Right lung (tissue), 5 donors: ENCODE data around the gene HINT1. TPM values are rescaled to one million over a fixed set of nuclear protein-coding genes. Genes with fewer than 3 reads are reported as not detected.
A peak's percentile ranks its signal among the peaks of the same experiment; 100 is the strongest.
"Not testable (repeated sequence)": the region's sequence is repeated elsewhere in the genome, so short reads cannot be mapped to it uniquely, and the experiment has no call there.

Experiments used
- DNase-seq, 2 donors: peaks; one replicate each; pipeline ENCODE4 v3.0.0-alpha.2; 2013
- polyA plus RNA-seq, 5 donors: library from polyadenylated mRNA; unstranded; fragments of 120-200 nt; gene quantifications; one replicate each; pipeline versions ENCODE4 v1.2.1 to v1.2.3, GENCODE V29; 2013; ENCODE audit warnings: inconsistent platforms in 1 of 5, low replicate concordance in 1 of 5; ENCODE audit not compliant: insufficient read length in 5 of 5, insufficient read depth in 1 of 5

Gene HINT1
- polyA plus RNA-seq, 5 donors: 255 to 322 (median 299) TPM

DNA sequence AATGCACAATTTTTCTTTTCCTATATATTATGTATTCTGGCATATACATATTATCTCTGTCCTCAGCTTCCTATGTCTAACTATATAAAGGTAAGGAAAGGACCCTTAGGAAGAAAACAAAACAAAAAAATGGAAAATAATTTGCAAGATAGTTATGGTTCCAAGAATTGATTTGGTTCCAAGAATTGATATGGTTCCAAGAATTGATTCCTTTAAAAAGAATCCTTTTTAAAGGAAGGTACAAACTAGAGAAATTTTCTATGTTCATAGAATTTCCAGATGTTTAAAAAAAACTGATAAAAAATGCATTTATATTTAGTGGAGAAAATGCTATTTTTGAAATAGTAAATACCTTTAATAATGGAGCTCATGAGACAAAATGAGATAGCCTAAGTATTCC, 17.8 kb upstream of the HINT1 start:
- no peak for DNase-seq

DNA sequence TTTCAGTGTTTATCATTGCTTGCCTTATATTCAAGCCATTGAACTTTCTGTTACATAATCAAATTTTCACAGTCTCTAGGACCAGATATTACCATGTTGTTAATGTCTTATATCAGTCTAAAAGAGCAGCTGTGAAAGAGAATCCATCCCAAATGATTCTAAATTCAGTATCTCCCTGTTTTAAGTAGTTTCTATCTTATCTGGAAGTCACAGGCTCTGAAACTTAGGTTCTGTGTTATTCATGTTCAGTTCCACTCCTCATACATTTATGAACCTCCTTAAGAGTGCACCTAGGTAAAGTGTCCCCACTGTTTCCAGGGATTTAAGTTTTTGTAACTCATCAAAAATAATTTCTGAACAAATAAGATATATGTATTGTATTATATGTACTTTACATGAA, 15.4 kb upstream of the HINT1 start:
- DNase-seq: no peak

DNA sequence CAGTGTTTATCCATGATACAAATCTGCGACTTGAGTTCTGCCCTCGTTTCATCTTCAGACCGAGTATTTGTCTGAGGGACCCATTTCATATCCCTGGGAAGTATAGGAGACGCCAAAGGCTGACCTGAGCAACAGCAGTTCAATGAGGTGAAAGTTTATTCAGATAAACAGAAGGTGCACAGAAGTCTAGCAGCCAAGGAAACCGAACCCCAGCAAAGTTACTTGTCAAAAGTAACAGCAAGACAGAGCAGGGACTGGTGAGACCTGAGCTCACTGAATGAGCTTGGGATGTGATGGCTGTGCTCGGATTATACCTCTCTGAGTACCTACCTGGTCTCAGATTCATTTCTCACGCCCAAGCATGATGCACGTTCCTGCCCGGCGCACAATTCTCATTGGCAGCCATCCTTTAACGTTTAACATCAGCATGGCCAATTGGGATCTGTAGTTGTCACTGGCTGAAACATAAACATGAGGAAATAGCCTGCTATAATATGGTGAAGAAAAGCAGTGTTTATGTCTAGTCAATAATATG, 6.3 kb upstream of the HINT1 start:
- DNase-seq: no peak

DNA sequence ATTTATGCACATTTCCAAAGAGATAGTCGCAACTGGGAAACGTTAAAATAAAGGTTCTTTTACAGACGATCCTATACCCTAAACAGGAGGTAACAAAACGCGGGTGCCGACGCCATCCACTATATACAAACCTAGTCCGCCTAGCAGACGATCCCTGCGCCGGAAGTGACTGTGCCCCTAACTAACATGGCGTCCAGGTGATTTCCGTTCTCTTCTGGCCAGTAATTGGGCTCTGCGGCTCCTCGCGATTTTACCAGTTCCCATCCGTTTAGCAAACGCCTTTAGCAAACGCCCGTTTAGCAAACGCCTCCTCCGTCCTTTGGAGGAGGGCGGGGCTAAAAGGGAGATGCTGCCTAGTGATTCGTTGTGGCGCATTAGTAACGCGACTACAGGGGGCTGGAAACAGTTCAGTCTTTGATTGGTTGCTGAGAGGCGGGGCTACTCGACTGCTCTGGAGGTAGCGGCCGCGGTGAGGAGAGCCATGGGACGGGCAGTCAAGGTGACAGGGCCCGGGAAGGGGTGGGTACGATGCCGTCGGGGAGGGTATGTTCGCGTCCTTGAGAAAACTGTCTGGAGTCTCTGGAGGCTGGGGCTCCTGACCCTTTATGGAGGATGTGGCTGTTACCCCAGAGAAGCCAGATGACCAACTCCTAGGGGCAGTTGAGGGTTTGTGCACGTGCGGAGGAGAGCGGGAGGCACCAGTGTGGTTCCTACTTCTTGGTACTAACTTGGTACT, 5.7 kb upstream of the HINT1 start, which contains the start of gene LYRM7:
TSS of gene LYRM7 (plus strand) at position 405 of the 736 bp plus-strand sequence. CDS start at position 482, 77 bp downstream.
- peak; percentile 96 to 98 for DNase-seq

DNA sequence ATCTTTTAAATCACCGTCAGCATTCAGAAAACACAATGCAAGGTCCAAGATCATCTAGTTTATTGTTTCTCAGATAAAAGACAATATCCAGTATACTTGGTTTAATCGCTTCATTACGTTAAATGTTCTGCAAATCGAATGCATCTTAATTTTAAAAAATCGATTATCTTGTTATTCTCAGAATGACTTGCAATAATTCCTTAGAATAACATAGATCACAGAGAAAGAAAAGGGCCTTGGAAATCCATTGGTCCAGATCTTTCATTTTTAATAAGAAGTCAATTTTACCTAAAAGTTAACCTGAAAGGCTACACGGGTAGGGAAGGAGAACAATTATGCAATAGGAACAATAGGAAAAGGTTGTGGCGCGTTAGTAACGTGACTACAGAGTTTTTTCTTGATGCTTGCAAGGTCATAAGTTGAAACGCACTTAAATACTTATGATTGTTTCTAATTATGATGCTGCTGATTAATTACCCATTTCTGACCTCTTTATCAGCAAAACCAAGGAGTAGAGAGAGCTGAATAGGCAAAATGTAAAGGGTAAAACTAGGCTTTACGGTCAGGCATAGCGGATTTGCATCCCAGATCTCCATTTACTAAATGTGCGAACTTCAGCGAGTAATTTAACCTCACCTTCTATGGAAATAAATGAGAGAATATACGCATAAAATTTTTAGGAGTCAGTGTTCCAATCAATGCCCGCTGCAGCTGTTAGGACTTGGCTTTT, 4.9 kb upstream of the HINT1 start:
- DNase-seq: no peak

DNA sequence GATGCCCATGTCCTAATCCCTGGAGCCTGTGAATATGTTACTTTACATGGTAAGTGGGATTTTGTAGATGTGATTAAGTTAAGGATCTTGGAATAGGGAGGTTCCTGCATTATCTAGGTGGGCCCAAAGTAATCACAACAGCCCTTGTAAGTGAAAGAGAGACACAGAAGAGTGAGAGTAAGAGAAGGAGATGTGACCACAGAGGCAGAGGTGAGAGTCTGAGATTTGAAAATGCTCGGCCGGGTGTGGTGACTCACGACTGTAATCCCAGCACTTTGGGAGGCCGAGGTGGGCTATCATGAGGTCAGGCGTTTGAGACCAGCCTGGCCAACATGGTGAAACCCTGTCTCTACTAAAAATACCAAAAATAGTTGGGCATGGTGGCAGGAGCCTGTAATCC, 2.6 kb upstream of the HINT1 start:
- no peak for DNase-seq

DNA sequence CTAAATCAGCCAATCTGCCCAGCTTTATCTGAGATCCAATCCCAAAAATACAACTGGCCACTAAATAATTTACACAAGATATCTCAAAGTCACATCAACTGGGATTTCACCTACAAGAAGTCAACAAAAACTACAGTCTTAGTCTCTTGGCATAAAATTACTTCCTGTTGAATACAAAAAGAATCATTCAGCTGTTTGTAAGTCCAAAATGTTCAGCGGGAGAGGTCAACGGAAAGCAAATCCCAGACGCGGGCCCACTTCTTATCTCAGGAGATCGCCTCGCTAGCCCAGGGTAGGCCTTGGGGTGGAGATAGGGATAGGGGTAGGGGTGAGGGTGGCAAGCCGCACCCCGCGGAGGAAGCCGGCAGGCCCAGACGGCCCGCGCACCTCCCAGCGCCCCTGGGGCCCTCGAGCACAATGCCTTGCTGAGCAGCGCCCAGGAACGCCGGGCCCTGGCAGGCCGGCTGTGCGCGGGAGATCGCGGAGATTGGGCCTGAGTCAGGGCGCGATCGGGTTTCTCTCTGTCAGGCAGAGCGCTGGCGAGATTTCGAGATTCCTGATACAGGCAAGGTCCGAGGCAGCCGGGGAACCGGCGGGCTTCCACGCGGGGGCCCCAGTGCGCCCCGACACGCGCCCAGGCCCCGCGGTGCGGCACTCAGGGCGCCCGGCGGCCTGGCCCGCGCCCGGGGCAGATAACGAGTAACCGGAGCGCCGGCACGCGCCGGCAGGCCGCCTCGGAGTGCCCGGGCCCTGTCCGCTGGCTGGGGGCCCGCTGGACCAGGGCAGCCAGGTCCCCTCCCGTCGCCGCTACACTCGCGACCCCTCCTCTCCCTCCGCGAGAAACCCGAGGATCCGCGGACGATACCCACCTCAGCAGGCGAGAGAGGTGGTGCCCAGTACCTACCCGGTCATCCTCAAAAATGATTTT, 601 bp downstream of the HINT1 start:
- DNase-seq: peak; percentile 55 to 71

DNA sequence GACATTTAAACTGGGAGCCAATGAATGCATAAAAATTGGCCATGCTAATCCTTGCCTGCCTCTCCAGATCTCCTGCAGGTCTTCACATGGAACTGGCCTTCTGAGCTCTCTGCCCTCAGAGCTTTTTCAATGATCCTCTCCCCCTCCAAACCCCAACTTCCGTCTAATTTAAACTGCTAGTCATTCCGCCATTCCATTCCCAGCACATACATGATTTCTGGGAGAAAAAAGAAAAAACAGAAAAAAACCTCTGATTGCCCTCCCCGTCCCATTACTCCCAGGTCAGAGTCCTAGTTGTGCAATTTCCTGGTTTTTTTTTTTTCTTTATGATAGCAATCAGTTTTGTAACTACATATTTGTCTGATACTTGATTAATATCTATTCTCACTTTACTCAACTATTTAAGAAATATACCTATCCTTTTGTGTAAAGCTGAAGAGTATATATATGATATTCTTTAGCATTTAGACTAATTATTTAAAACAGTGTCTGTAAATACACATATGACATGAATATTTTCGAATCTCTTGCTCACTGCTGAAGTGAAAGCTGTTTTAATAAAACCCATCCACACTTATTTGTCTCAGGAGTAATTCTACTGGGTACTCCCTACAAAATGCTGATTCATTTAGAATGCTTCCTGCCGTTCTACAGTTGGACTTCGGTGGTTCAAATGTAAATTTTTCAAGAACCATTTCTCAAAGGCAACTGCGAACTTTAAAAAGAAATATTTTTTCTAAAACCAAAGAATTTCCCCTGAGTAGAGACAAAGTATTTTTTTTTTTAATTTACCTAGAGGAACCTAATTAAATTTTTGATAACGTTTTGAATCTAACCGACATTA, 1.6 kb downstream of the HINT1 start:
- DNase-seq: peak in 1 of 2 donors; percentile 2

DNA sequence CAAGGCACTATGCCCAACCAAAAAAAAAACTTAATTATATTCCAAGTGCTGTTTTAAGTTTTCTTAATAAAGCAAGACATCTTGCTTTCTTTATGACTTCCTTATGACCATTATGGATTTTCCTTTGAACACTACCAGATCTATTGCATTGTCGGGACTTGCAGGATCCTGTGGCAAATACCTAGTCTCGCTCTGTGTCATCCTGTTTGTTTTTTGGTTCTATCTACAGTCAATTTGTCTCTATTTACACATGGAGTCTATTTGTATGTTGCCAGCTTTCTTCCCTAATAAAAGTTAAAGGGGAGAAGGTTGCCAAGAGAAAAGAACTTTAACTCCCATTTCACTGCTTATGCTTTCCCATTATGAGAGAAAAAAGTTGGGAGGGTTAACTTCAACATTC, 4.9 kb downstream of the HINT1 start:
- DNase-seq: no peak

DNA sequence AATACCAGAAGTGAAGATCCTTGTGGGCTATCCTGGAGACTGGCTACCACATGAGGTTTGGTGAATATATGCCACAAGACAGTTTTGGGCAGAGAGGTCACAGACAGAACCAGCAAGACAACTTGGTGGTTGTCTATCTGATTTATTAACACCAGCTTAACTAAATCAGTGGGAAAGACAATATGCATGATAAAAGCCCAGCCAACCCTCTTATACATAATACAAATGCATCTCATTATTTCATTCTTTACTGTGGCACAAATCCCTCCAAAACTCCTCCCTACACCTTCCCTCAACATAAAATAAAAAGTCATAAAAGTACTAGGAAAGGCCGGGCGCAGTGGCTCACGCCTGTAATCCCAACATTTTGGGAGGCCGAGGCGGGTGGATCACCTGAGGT, 8.1 kb downstream of the HINT1 start:
- no peak for DNase-seq

DNA sequence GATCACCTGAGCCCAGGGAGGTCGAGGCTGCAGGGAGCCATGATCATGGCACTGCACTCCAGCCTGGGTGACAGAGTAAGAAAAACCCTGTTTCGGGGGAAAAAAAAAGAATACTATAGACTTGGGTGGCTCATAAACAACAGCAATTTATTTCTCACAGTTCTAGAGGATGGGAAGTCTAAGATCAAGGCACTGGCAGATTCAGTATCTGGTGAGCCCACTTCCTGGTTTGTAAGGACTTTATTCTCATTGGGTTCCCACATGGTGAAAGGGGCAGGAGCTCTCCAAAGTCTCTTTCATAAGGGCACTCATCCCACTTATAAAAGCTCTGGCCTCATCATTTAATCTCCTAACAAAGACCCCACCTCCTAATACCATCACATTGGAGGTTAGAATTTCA, 8.7 kb downstream of the HINT1 start:
- no peak for DNase-seq

DNA sequence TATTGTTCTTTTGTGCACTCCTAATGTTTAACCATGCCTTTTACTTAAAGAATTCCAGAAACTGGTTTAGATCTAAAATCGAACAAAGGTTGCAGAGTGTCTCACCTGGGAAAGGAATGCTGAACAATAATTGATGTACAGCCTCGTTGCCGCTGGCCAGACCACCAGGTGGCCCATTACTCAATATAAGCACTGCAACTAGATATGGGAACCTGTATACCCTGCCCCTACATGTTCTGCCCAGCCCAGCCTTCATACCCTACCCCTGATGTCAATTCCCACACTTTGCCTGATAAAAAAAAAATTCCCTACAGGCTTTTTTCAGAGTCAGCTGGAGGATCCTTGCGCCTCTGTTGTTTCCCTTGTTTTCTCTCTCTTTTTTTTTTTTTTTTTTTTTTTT, 13.8 kb downstream of the HINT1 start:
- no peak for DNase-seq

DNA sequence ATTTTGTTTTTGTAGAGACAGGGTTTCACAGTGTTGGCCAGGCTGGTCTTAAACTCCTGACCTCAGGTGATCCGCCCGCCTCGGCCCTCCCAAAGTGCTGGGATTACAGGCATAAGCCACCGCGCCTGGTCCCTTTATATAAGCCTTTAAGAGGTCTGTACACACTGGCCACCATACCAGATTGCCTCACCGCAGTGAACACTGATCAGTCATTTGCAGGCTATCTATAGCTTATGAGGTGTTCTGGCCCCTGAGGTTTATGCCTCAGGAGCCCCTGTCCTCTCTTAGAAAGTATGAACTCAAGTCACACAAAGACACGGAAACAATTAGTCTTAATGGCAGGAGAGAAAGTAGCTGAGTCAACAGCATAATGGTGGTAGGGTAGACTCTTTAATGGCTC, 14.6 kb downstream of the HINT1 start:
- no peak for DNase-seq

DNA sequence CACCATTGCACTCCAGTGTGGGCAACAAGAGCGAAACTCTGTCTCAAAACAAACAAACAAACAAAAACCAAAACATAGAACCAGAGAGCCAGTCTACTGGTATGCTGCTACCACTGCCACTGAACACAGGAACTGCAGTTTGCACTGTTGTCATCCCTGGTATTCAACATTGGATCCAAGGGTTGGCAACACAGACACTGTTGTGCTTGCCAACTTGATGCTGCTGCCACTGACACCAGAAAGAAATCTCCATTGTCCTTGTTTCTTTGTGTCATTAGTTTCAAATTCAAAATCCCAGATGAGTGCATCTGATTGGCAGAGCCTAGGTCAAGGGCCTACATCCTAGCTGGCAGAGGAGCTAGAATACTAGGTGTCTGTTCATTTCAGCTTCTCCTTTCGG, 16.2 kb downstream of the HINT1 start:
- no peak for DNase-seq

DNA sequence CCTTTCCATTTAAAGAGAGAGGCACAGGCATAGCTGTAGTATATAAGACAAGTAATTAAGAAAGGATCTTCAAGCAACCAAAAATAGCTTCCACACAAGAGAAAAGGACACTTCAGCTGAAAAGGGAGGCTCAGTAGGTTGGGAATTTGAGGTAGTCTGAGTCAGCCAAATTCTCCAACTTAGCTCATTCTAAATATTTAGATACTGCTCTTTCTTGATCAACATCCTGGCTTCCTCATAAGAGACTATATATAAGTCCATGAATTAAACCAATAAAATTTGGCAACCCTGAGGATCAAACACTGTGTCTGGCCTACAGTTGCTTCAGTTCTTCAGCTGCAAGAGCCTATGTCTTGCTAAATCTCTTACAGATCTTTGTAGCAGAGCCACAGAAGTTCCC, 17.8 kb downstream of the HINT1 start:
- no peak for DNase-seq

DNA sequence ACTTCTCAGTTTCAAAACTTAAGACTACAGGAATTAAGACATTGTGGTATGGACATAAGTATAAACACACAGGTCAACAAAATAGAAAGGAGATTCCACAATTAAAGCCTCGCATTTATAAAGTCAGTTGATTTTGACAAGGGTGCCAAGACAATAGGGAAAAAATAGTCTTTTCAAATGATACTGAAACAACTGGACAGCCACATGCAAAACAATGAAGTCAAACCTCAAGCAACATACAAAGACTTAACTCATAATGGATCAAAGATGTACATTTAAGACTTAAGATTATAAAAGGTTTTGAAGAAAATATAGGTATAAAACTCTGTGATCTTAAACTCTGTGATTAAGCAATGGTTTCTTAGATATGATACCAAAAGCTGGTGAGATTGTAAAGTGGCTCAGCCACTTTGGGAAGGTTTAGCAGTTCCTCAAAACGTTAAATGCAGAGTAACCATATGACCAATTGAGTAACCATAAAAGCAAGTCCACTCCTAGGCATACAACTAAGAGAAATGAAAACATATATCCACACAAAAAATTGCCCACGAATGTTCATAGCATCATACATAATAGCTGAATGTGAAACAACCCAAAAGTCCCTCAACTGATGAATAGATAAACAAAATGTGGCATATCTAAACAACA, 22.0 kb downstream of the HINT1 start:
- DNase-seq: no peak

DNA sequence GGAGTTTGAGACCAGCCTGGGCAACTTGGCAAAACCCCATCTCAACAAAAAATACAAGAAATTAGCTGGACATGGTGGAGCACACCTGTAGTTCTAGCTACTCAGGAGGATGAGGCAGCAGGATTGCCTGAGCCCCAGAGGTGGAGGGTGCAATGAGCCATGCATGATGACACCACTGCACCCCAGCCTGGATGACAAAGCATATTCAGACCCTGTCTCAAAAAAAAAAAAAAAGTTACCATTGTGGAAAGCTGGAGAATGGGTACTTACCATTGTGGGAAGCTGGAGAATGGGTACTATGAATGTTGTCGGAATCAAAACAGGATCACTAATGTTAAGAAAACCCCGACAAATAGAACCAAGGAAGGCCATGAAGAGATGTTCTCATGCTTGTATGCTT, 25.7 kb downstream of the HINT1 start:
- no peak for DNase-seq

DNA sequence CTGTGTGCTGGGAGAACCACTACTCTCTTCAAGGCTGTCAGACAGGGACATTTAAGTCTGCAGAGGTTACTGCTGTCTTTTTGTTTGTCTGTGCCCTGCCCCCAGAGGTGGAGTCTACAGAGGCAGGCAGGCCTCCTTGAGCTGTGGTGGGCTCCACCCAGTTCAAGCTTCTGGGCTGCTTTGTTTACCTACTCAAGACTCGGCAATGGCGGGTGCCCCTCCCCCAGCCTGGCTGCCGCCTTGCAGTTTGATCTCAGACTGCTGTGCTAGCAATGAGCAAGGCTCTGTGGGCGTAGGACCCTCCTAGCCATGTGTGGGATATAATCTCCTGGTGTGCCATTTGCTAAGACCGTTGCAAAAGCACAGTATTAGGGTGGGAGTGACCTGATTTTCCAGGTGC, 26.6 kb downstream of the HINT1 start:
- DNase-seq: not testable (repeated sequence)

DNA sequence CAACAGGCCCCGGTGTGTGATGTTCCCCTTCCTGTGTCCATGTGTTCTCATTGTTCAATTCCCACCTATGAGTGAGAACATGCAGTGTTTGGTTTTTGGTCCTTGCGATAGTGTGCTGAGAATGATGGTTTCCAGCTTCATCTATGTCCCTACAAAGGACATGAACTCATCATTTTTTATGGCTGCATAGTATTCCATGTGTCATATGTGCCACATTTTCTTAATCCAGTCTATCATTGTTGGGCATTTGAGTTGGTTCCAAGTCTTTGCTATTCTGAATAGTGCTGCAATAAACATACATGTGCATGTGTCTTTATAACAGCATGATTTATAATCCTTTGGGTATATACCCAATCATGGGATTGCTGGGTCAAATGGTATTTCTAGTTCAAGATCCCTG, 32.0 kb downstream of the HINT1 start:
- not testable (repeated sequence) for DNase-seq

DNA sequence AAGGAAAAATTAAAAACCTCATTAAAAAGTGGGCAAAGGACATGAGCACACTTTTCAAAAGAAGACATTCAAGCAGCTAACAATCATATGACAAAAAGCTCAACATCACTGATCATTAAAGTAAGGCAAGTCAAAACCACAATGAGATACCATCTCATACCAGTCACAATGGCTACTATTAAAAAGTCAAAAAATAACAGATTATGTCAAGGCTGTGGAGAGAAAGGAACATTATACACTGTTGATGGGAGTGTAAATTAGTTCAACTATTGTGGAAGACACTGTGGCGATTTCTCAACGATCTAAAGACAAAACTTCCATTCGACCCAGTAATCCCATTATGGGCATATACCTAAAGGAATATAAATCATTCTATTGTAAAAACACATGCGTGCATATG, 35.8 kb downstream of the HINT1 start:
- DNase-seq: no peak

DNA sequence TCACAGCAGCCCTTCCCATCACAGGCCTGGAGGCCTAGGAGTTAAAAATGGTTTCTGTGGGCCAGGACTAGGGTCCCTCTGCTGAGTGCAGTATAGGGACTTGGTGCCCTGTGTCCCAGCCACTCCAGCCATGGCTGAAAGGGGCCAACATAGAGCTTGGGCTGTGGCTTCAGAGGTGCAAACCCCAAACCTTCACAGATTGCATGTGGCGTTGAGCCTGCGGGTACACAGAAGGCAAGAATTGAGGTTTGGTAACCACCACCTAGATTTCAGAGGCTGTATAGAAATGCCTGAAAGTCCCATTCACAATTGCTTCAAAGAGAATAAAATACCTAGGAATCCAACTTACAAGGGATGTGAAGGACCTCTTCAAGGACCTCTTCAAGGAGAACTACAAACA, 37.8 kb downstream of the HINT1 start:
- DNase-seq: not testable (repeated sequence)
